Fibroblast of lung (primary cell): ENCODE measurements around the gene OR13F1.

Source experiments
- EZH2 ChIP-seq: IDR thresholded peaks from 2 replicates; pipeline ENCODE4 v1.5.1; 2012; ENCODE audit warnings: low read length, control low read depth, mild to moderate bottlenecking; ENCODE audit errors: missing control alignments
- TF ChIP-seq, protein P1 (sequence below), 2 donors: IDR thresholded peaks in 1 of 2; conservative IDR thresholded peaks in 1 of 2; 1 replicate in 1 of 2; 2 replicates in 1 of 2; pipeline ENCODE4 v1.5.1; 2011 to 2012; ENCODE audit warnings: low read length in 2 of 2, control low read depth in 1 of 2, inconsistent platforms in 1 of 2, low read depth in 1 of 2, mild to moderate bottlenecking in 1 of 2

DNA sequence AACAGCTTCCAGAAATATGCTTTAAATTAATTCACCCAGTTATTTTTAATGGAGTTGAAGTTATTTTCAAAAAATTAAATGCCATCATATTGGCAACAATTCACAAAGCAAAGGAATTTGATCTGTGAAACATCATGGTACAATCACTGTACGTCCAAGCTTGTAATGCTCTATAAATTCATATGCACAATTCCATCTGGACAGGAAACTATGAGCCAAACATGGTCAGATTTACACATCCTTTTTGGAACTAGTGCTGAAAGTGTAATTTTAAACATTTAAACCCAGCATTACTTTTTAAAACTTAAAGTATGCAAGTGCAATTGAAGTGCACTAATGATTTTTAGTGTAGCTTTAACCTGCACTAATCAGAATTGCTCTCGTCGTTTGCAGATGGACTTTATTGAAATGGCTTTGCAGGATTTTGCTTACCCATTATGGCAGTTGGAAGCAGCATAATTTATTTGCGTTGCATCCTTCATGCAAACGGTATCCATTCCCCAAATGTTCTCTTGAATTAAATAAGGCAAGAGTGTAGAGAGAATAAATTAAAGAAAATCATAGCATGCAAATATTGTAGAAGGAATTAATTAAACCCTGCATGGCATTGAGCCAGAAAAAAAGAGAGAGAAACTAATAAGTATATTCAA is 21.0 kb upstream of the OR13F1 start:
- TF ChIP-seq EZH2 = no peak
- TF ChIP-seq, protein P1, sequence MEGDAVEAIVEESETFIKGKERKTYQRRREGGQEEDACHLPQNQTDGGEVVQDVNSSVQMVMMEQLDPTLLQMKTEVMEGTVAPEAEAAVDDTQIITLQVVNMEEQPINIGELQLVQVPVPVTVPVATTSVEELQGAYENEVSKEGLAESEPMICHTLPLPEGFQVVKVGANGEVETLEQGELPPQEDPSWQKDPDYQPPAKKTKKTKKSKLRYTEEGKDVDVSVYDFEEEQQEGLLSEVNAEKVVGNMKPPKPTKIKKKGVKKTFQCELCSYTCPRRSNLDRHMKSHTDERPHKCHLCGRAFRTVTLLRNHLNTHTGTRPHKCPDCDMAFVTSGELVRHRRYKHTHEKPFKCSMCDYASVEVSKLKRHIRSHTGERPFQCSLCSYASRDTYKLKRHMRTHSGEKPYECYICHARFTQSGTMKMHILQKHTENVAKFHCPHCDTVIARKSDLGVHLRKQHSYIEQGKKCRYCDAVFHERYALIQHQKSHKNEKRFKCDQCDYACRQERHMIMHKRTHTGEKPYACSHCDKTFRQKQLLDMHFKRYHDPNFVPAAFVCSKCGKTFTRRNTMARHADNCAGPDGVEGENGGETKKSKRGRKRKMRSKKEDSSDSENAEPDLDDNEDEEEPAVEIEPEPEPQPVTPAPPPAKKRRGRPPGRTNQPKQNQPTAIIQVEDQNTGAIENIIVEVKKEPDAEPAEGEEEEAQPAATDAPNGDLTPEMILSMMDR (conservative IDR thresholded peaks at IDR 0.05 in 1 of 2, IDR thresholded peaks at IDR 0.05 in 1 of 2; ENCODE audit: low read depth in 1 of 2, low read length in 2 of 2) = no peak
